ENCODE data around the gene FOXF1.

DNA sequence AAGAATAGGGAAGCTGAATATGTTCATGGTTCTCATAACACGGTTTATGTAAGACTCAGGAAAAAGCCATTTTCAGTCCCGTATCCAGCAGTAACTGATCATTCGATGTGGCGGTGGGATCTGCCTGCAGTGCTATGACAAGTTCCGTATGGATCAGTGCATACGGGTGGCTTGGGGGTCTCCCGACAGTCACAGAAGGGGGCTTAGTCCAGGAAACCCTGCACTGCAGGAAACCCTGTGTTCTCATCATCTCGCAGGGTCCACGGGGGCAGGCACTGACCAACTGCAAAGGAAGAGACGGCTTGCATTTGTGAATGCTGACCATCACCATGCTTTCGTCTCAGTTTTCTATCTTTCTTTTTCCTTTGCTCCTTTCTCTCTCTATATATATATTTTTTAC, 37.0 kb downstream of the FOXF1 start:
- TF ChIP-seq, protein P1, sequence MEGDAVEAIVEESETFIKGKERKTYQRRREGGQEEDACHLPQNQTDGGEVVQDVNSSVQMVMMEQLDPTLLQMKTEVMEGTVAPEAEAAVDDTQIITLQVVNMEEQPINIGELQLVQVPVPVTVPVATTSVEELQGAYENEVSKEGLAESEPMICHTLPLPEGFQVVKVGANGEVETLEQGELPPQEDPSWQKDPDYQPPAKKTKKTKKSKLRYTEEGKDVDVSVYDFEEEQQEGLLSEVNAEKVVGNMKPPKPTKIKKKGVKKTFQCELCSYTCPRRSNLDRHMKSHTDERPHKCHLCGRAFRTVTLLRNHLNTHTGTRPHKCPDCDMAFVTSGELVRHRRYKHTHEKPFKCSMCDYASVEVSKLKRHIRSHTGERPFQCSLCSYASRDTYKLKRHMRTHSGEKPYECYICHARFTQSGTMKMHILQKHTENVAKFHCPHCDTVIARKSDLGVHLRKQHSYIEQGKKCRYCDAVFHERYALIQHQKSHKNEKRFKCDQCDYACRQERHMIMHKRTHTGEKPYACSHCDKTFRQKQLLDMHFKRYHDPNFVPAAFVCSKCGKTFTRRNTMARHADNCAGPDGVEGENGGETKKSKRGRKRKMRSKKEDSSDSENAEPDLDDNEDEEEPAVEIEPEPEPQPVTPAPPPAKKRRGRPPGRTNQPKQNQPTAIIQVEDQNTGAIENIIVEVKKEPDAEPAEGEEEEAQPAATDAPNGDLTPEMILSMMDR (IDR thresholded peaks at IDR 0.05; ENCODE audit: low read length) = no peak
- no peak for TF ChIP-seq EZH2 (optimal IDR thresholded peaks at IDR 0.05; ENCODE audit: low read depth, low read length)

Data from MM.1S (cell line).